ENCODE measurements around the gene VPS26C. TPM values are rescaled to one million over a fixed set of nuclear protein-coding genes. Genes with fewer than 3 reads are reported as not detected.

VPS26C gene
- total and polyA plus RNA-seq, 9 of the 15 experiments (the other 6 are each of a cell fraction or from before 2014, with no cell fraction given) = 32.8 to 48.7 (median 42.1) TPM

DNA sequence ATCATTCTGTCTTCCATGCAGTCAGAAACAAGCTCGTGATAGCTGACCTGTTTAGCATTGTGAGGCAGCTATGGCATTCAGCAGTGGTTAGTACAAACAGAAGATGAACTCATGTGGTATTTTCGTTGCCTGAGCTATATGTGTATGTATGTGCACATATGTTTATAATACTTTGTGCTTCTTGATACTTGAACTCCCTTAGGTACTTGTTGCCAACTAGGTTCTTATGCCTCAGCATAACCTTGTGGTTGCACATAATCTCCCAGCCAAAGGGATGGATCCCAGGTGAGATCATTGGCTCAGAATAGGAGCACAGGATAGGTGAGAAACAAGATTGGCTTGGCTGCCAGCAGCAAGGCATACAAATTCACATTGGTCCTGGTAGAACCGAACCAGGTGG is 86.1 kb downstream of the VPS26C start (continued):
- TF ChIP-seq, protein P1, sequence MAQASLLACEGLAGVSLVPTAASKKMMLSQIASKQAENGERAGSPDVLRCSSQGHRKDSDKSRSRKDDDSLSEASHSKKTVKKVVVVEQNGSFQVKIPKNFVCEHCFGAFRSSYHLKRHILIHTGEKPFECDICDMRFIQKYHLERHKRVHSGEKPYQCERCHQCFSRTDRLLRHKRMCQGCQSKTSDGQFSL (CRISPR knock-in tag; IDR thresholded peaks at IDR 0.05) = no peak
- TF ChIP-seq, protein P1 (tag; IDR thresholded peaks at IDR 0.05) = no peak
- TF ChIP-seq RBM15 (IDR thresholded peaks at IDR 0.05; ENCODE audit: insufficient read depth, low read length) (no peak), ZNF41 (CRISPR knock-in tag; conservative IDR thresholded peaks at IDR 0.05) (no peak), MTA1 (IDR thresholded peaks at IDR 0.05; ENCODE audit: borderline replicate concordance) (no peak), CC2D1A (IDR thresholded peaks at IDR 0.05) (no peak), NR2C2 (CRISPR knock-in tag; IDR thresholded peaks at IDR 0.05) (no peak), NR2C2 (tag; IDR thresholded peaks at IDR 0.05) (no peak), TGIF2 (CRISPR knock-in tag; IDR thresholded peaks at IDR 0.05) (no peak), ZNF24 (IDR thresholded peaks at IDR 0.05) (no peak), ZNF133 (CRISPR knock-in tag; IDR thresholded peaks at IDR 0.05) (no peak), CBFA2T3 (IDR thresholded peaks at IDR 0.05) (no peak), ZNF311 (CRISPR knock-in tag; IDR thresholded peaks at IDR 0.05) (no peak), RNF2 (IDR thresholded peaks at IDR 0.05) (no peak), RFX7 (CRISPR knock-in tag; IDR thresholded peaks at IDR 0.05) (no peak), BCL6 (CRISPR knock-in tag; IDR thresholded peaks at IDR 0.05) (no peak)

All from K562 (cell line).